GM12865 (cell line): ENCODE results near the gene RDH16.
A peak's percentile ranks its signal among the peaks of the same experiment; 100 is the strongest.
"Not testable (repeated sequence)": the region's sequence is repeated elsewhere in the genome, so short reads cannot be mapped to it uniquely, and the experiment has no call there.

Source experiments
- DNase-seq: peaks from one replicate; pipeline ENCODE4 v3.0.0; 2010; ENCODE audit warnings: low read depth
- H3K4me3 ChIP-seq: 2 replicates; pipeline ENCODE4 v1.5.1; 2011; ENCODE audit warnings: mild to moderate bottlenecking, low read depth, low read length, control low read depth
- TF ChIP-seq, protein P1 (sequence below): IDR thresholded peaks from 2 replicates; pipeline ENCODE4 v1.5.1; 2011; ENCODE audit warnings: low read length, control low read depth, low read depth, inconsistent platforms; ENCODE audit not compliant: insufficient read depth; ENCODE audit errors: missing control alignments

Gene RDH16

DNA sequence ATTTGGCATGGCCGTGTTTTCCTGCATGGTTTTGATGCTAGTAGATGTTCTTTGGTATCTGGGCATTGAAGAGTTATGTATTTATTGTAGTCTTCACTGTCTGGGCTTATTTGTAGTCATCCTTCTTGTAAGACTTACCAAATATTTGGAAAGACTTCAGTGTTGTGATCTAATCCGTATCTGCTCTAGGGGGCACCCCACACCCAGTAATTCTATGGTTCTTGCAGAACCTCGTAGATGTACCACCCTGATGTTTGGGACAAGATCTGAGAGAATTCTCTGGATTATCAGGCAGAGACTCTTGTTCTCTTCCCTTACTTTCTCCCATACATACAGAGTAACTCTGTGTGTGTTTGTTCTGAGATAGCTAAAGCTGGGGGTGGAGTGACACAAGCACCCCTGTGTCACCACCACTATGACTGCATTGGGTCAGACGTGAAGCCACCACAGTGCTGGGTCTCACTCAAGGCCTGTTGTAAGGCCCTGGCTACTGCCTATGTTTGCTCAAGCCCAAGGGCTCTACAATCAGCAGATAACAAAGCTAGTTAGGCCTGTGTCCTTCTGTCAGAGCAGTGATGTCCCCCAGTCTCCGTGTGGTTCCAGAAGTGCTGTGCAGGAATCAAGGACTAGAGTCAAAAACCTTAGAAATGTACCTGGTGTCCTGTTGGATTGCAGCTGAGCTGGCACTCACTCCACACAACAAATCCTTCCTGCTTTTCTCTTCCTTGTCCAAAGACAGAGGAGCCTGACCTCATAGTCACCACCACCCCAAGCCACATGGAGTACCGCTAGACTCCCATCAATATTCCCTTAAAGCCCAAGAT lies 9.6 kb downstream of the RDH16 start:
- no peak overlapping the region for H3K4me3 ChIP-seq
- peak; percentile 32 for DNase-seq
- TF ChIP-seq, protein P1, sequence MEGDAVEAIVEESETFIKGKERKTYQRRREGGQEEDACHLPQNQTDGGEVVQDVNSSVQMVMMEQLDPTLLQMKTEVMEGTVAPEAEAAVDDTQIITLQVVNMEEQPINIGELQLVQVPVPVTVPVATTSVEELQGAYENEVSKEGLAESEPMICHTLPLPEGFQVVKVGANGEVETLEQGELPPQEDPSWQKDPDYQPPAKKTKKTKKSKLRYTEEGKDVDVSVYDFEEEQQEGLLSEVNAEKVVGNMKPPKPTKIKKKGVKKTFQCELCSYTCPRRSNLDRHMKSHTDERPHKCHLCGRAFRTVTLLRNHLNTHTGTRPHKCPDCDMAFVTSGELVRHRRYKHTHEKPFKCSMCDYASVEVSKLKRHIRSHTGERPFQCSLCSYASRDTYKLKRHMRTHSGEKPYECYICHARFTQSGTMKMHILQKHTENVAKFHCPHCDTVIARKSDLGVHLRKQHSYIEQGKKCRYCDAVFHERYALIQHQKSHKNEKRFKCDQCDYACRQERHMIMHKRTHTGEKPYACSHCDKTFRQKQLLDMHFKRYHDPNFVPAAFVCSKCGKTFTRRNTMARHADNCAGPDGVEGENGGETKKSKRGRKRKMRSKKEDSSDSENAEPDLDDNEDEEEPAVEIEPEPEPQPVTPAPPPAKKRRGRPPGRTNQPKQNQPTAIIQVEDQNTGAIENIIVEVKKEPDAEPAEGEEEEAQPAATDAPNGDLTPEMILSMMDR, result no peak

DNA sequence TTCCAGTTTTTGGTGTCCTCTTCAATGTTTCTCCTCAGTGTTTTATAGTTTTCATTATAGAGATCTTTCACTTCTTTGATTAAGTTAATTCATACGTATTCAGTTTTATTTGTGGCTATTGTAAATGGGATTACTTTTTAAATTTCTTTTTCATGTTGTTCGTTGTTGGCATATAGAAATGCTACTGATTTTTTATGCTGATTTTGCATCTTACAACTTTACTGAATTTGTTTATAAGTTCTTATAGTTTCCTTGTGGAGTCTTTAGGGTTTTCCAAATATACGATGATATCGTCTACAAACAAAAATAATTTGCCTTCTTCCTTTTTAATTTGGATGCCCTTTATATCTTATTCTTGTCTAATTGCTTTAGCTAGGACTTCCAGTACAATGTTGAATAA lies 13.5 kb downstream of the RDH16 start:
- H3K4me3 ChIP-seq, result no peak overlapping the region
- TF ChIP-seq, protein P1, result no peak
- DNase-seq, result no peak

DNA sequence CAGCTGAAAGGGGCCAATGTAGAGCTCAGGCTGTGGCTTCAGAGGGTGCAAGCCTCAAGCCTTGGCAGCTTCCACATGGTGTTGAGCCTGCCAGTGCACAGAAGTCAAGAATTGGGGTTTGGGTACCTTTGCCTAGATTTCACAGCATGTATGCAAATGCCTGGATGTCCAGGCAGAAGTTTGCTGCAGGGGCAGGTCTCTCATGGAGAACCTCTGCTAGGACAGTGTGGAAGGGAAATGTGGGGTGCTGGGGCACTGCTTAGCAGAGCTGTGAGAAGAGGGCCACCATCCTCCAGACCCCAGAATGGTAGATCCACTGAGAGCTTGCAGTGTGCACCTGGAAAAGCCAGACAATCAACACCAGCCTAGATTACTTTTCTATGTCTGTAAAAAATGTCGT lies 14.0 kb downstream of the RDH16 start:
- not testable (repeated sequence) for H3K4me3 ChIP-seq, DNase-seq

DNA sequence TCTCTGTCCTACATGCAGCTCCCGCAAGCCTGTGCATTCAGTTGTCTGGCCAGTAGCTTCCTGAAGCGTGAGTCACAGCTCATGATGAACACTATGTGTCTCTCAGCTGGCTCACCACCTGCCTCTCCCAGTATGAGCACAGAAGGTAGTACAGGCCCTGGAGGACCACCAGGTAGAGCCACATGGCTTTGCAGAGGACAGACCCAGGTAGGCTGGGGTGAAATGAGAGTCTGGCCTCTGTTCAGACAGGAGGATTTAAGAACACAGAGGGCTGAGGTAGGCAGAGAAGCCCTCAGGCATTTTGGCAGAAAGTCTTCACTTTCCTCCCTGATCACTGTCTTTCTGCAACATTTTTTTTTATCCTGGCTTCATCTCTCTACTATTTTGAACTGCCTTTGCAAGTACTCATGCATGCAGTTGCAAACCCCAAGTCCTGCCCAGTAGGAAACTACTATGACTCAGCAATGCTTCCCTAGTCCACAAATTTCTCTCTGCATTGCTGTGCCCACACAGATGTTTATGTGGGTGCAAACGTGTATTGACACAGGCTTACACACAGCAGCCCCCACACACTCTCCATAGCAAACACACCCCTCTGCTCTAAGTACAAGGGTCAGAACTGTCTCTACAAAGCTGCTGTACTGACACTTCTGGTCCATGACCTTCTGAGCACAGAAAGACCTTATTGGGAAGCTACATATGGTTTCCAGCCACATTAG lies 15.9 kb downstream of the RDH16 start:
- TF ChIP-seq, protein P1, result no peak
- H3K4me3 ChIP-seq, result no peak overlapping the region
- DNase-seq, result peak; percentile 53

DNA sequence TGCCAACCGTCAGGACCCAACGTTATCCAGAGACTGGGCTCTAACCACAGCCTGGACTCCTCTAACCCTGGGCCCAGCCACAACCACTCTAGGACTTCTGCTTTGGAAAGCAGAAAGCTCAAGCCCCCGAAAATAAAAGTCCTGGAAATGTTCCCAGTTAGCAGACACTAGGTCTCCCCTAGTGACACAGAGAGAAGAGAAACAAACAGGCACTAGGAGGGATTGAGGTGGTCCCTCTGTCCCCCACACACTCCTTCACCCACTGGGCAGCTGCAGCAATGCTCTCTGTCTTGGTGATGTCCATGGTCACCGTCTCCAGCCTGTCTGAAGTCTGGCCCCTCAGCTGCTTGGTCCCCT lies 16.5 kb downstream of the RDH16 start:
- not testable (repeated sequence) for DNase-seq, H3K4me3 ChIP-seq

DNA sequence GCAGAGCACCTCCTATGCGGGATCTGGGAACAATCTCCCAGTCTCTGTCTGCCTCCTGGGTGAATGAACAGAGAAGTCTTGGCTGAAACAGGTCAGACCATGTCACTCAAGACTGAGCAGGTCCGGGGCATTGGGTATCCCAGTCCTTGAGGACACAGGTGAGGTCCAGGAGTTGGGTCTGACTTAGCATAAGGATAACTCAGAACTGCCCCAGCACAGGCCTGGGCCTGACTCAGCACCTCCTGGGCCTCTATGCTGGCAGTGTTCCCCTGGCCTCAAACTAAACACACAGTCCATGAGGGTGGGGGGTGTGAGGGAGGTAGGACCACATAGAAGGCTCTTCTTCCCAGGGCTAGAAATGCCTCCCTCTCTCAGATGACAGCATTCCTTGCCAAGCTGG lies 21.7 kb downstream of the RDH16 start:
- no peak overlapping the region for H3K4me3 ChIP-seq
- TF ChIP-seq, protein P1, result no peak
- DNase-seq, result no peak

DNA sequence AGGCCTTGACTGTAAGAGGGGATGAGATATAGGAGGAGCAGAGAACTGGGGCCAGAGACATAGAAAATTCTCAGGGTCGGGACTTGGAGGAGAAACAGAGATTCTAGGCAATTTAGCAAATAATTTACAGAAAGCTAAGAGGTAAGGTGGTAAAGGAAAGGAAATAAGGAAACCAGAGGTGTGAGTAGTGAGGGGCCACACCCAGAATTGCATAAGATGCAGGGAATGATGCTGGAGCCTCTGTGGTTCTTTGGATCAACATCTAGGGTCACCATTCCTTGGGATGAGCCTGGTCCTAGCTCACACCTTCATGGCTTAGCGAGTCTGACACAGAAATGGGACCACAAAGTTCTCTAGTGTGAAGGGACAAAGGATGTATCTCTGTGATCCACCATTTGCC lies 22.3 kb downstream of the RDH16 start:
- no peak for DNase-seq
- H3K4me3 ChIP-seq, result no peak overlapping the region
- TF ChIP-seq, protein P1, result no peak
